AG04450 (cell line): Measurements from ENCODE around the gene FGD6. TPM values are rescaled to one million over a fixed set of nuclear protein-coding genes. Genes with fewer than 3 reads are reported as not detected.

Source experiments
- CTCF ChIA-PET: fragments of 300-600, 350-600 bp; formaldehyde crosslinking; extraction: SDS; loops from one replicate; lab custom pipeline; 2022; ENCODE audit warnings: antibody characterized with exemption, inconsistent platforms; lab: Charles Lee
- POLR2A ChIA-PET: fragments of 350-600 bp; formaldehyde crosslinking; extraction: SDS; loops from one replicate; lab custom pipeline; 2021; ENCODE audit warnings: antibody characterized with exemption, inconsistent platforms; lab: Yijun Ruan, JAX
- DNase-seq: peaks from one replicate; pipeline ENCODE4 v3.0.0-alpha.2; 2011; ENCODE audit warnings: low read depth, low spot score
- H3K27ac ChIP-seq: one replicate; pipeline ENCODE4 v1.5.1; 2012; ENCODE audit warnings: low read depth, low read length, control low read depth
- H3K27me3 ChIP-seq: one replicate; pipeline ENCODE4 v1.6.0; 2012; ENCODE audit warnings: low read length; ENCODE audit not compliant: control insufficient read depth, insufficient read depth
- H3K4me3 ChIP-seq: 2 replicates; pipeline ENCODE4 v1.5.1; 2011; ENCODE audit warnings: mild to moderate bottlenecking, low read depth, low read length, control low read depth
- H3K9me3 ChIP-seq: 2 replicates; pipeline ENCODE4 v1.5.1; 2012; ENCODE audit warnings: low read length; ENCODE audit not compliant: control insufficient read depth, insufficient read depth
- CTCF ChIP-seq: IDR thresholded peaks from 2 replicates; pipeline ENCODE4 v1.5.1; 2011; ENCODE audit warnings: low read depth, low read length, control low read depth, inconsistent platforms
- polyA plus RNA-seq: library from polyadenylated mRNA; depleted of rRNA; stranded (reverse); fragments of >200 nt; gene quantifications from 2 replicates; pipeline ENCODE4 v1.2.3, GENCODE V29; 2011

FGD6 gene
- polyA plus RNA-seq, 1 experiment, result 10.2 TPM

- Histone ChIP-seq H3K4me3 (no peak overlapping the region), H3K9me3 (no peaks in the 10 kb centered on the region), H3K27me3 (no peaks in the 10 kb centered on the region), H3K27ac (no peak overlapping the region)
- DNase-seq, result no peak
- no peak for TF ChIP-seq CTCF
- POLR2A ChIA-PET, result no interaction called here
- CTCF ChIA-PET, result no interaction called here
Measured at GRCh38 chr12:95228617-95229016, 11.3 kb upstream of the FGD6 start.

- ChIA-PET CTCF (no interaction called here), POLR2A (no interaction called here)
- H3K4me3 ChIP-seq, result no peak overlapping the region
Measured at GRCh38 chr12:95227818-95228356, 10.6 kb upstream of the FGD6 start.

DNA sequence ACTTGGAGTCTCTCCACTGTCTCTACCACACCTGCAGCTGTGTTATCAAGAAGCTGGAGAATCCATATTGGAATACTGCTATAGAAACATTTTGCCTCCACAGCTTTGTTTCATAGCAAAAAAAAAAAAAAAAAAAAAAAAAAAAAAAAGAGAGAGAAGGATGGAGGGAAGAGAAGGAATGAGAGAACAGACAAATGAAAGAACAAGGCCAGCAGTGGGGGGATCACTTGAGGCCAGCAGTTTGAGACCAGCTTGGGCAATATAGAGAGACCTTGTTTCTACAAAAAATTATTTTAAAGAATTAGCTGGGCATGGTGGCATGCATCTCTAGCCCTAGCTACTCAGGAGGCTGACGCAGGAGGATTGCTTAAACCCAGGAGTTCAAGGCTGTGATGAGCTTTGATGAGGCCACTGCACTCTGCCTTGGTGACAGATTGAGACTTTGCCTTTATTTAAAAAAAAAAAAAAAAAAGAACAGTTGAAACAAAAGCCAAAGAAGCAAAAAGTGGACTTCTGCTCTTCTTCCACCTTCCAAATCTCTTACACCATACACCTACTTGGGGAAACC is 8.5 kb upstream of the FGD6 start:
- H3K27me3 ChIP-seq, result no peaks in the 10 kb centered on the region
- POLR2A ChIA-PET, result no interaction called here
- CTCF ChIA-PET, result interaction anchor here (0.6 to 1.0 kb wide), 5 partner anchors 8 to 108 kb away, joined by 3 to 4 read pairs (median 3); partner anchors contain the start of genes FGD6 and VEZT
- no peak overlapping the region for H3K4me3 ChIP-seq
- TF ChIP-seq CTCF, result no peak
- DNase-seq, result no peak
- H3K9me3 ChIP-seq, result no peaks in the 10 kb centered on the region
- no peak overlapping the region for H3K27ac ChIP-seq

More at GRCh38 chr12:95227818-95228356, 10.6 kb upstream of the FGD6 start:
- Histone ChIP-seq H3K27me3 (no peaks in the 10 kb centered on the region), H3K9me3 (no peaks in the 10 kb centered on the region), H3K27ac (no peak overlapping the region)
- DNase-seq, result no peak
- no peak for TF ChIP-seq CTCF

- Histone ChIP-seq H3K9me3 (no peaks in the 10 kb centered on the region), H3K4me3 (no peak overlapping the region), H3K27me3 (no peaks in the 10 kb centered on the region), H3K27ac (peak overlapping the region; percentile 25)
- TF ChIP-seq CTCF, result no peak
- DNase-seq, result no peak
- ChIA-PET POLR2A (interaction anchor here (0.6 kb wide), 1 partner anchor 303 kb away, joined by 10 read pairs; no protein-coding TSS in a partner anchor), CTCF (no interaction called here)
Measured at GRCh38 chr12:95224202-95225170, 7.2 kb upstream of the FGD6 start.
